NCI-H1105 treated with DMSO at 0.1 percent for 48 hours (cell line): Measurements from ENCODE around the gene RNF145.

Experiments used
- DNase-seq: peaks from one replicate; lab custom pipeline; 2025; lab: John Stamatoyannopoulos, UW

Gene RNF145

DNA sequence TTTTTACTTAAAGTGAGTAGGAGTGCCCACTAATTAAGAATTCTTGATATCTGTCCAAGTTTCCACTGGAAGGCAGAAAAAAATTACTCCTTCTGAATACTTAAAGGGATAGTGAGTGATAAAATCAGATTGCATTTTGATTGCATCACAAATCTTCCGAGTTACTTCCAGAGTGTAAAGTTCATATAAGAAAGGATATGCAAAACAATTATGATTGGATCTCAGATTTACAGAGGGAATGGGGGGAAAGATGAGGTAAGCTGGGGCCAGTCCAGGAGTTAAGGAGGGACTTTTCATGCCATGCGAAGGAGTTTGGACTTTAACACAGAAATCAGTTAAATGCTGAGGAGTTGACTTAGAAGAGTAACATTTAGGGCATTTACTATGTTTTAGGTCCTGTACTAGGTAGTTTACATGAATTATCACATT, 9.3 kb upstream of the RNF145 start:
- DNase-seq: no peak

- no peak for DNase-seq
Measured at GRCh38 chr5:159217236-159217635, 7.9 kb upstream of the RNF145 start.

GRCh38 chr5:159216454-159216853, 7.1 kb upstream of the RNF145 start:
- DNase-seq: no peak

GRCh38 chr5:159215886-159216285, 6.5 kb upstream of the RNF145 start:
- no peak for DNase-seq

- DNase-seq: no peak
Measured at GRCh38 chr5:159214486-159215271, 5.3 kb upstream of the RNF145 start.

- no peak for DNase-seq
Measured at GRCh38 chr5:159212657-159213462, 3.5 kb upstream of the RNF145 start.

DNA sequence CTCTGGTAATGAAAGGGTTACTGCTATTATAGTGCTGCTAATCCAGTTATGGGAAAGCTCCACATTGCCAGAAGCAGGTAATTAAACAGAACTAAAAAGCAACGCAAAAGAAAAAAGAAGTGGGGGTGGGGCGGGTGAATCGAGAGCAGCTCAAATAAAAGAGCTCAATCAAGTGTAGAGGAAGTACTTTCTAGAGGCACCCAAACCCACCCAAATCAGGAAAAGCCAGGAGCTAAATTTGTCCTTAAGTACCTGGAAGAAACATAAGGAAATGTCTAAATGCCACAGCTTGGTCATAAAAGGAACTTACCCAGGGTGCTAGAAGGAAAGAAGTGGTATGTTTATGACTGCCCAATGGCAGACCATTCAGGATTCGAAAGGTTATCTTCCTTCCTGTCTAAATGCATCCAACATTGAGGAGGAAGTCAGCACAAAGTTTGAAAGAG, 2.4 kb upstream of the RNF145 start:
- peak; percentile 45 for DNase-seq

- no peak for DNase-seq
Measured at GRCh38 chr5:159210846-159211245, 1.5 kb upstream of the RNF145 start.

GRCh38 chr5:159210210-159210661, 883 bp upstream of the RNF145 start:
- DNase-seq: no peak

DNA sequence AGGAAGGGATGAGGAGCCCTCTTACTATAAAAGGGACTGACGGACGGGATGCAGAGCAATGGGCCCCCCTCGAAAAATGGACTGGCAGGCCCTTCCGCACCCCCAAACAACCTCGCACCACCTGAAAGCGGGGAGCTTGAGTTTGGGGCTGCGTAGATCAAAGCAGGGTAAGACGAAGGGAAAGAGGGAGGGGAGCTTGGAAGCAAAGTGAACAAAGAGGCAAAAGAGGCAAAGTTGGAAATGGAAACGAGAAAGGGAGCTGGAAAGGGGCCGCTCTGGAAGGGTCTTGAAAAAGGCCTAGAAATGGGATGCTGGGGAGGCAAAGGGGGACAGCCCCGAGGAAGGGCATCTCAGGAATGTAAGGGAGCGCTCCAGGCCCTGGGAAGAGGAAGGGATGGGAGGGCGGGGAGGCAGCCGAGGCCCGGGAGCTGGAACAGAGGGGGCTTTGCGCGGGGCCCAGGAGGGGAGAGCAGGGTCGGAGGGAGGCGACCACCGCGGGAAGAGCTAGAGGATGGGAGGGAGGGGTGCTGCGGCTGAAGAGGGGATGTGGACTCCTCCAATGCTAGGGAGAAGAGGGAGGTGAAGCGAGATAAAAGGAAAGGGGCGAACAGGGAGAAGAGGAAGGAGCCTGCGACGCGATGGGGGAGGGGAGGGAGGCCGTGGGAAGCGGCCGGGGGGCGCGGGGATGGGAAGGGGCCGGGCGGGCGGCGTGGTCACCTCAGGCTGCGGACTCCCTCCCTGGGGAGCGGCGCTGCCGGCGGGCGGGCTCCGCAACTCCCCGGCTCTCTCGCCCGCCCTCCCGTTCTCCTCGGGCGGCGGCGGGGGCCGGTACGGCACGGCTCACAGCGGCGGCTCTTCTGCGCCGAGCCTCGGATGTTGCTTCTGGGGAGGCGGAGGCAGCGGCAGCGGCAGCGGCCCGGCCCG, 577 bp downstream of the RNF145 start:
- no peak for DNase-seq

DNA sequence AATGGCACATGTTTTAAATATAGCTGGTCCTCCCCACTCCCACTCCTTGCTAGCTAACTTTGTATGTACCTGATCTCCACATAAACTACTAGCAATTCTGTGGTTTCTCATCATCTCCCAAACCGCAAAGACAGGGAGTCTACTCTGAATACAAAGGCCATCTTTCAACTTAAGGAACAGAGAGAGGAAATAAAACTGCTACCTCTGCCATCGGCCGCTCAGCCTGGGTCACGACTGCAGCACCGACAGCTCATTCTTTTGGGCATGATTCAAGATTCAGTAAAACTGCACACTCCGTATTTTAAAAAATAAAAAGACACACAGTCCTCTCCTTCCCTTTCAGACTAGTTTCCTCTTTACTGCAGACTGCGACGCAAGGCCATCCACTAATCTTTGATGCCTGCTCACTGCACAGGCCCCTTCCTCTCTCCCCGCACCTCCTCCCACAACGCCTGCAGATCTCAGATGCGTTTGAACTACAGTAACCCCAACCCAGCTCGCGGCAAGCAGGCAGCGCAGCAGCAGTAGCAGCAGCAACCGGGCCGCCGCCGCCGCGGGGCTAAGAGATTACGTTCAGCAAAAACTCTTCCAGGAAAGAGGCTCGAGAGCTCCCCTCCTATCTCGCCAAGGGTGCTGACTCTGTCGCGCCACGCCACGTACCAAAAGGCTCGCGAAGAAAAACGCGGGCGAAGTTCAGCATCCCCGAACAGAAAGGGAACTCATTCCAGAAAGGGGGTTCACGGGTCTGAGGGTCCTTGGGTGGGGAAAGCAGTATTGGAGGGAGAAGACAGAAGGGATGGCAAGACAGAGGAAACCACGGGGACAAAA, 1.5 kb downstream of the RNF145 start:
- DNase-seq: peak; percentile 48

GRCh38 chr5:159207222-159207685, 2.1 kb downstream of the RNF145 start:
- no peak for DNase-seq

DNA sequence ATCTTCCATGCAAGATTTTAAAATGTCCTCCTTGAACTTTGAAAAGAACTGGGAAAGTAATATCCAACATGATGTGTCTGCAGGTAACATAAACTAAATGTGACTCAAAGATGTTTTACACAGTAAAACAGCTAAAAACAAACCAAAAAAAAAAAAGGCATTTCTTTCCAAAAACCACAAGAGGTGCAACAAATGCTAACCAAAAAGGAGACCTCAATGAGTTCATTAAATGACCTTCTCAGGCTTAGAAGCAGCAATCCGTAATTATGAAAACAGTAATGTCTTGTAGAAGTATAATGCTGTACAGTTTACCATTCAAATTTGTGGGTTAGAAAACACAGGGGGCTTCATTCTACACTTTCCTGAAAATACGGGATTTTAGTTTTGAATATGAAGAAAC, 2.5 kb downstream of the RNF145 start:
- no peak for DNase-seq

GRCh38 chr5:159206368-159206767, 3.0 kb downstream of the RNF145 start:
- no peak for DNase-seq

GRCh38 chr5:159203351-159203750, 6.0 kb downstream of the RNF145 start:
- DNase-seq: no peak

GRCh38 chr5:159202151-159202550, 7.2 kb downstream of the RNF145 start:
- no peak for DNase-seq

DNA sequence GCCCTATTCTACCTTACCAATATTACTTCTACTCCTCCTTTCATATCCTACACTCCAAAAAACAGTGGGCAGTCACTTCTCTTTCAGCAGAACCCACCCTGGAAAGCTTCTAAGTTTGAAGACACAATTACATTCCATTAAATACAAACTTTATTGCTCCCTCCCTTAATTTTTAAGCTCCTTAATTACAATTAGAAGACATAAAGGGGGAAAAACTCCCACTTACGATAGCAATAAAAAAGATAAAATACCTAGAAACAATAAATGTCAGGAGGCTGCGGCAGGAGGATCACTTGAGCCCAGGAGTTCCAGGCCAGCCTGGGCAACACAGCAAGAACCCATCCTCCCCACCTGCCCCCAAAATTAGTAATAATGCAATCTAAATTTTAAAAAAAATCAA, 9.6 kb downstream of the RNF145 start:
- no peak for DNase-seq

- DNase-seq: no peak
Measured at GRCh38 chr5:159199225-159199624, 10.1 kb downstream of the RNF145 start.

DNA sequence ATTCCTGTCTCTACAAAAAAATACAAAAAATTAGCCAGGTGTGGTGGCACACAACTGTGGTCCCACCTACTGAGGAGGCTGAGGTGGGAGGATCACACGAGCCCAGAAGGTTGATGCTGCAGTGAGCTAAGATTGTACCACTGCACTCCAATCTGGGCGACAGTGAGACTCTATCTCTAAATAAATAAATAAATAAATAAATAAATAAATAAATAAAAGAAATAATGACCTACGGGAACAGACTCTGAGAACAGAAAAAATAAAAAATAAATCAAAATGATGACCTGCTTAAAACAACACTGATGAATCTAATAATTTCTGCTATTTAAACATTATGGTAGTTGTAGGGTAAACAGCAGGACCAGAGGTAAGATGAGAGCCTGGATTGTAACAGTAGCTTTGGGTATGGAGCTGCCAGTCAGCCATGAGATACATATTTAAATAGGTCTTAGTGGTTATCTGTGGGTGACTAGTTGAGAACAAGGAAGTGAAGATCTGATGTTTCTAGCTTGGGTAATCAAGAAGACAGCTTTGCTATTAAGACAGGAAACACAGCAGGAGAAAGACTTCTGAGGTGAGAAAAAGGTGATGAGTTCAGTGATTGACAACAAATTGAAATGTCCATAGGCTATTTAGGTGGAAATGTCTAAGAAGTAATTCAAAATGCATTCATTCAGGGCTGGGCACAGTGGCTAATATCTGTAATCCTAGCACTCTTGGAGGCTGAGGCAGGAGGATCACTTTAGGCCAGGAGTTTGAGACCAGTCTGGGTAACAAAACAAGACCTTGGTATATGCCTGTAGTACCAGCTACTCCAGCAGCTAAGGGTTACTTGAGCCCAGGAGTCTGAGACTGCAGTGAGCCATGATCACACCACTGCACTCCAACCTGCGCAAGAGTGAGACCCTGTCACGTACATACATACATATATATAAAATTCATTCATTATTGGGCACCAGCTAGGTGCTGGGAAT, 11.0 kb downstream of the RNF145 start:
- no peak for DNase-seq

GRCh38 chr5:159195775-159196174, 13.6 kb downstream of the RNF145 start:
- DNase-seq: no peak
